ENCODE data around the gene HSPB9. TPM values are rescaled to one million over a fixed set of nuclear protein-coding genes. Genes with fewer than 3 reads are reported as not detected.

HSPB9 gene
- total RNA-seq, 1 donor: not detected

DNA sequence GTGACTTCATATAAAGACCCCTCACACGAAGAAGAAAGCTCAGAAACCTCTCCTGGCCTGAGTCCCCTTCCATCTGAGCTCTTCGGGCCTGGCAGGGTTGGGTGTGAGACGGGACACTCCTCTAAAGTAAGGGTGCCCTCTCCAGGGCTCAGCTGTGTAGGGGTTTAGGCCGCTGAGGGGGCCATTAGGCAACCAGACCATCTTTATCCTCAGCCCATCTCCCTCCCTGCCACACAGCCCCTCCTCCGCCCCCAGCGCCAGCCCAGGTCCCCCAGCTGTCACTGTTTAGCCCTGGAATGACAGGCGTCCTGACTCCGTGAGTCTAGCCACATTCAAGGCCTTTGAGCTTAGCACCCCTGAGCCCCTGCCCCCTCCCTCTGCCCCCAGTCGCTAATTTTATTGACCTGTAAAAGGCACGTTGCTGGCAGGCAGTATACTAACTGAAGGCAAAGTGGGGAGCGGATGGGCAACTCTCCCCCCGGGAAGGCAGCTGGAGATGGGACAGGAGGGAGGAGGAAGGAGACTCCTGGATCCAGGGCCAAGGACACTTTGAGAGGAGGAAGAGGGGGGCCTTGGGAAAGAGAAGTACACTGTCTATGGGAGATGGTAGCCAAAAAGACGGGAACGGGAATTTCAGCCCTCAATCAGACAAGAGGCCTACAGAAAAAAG, 23.7 kb upstream of the HSPB9 start:
- DNase-seq (ENCODE audit: low read depth in 2 of 3, low spot score in 2 of 3): peak in 1 of 3 donors; percentile 15

DNA sequence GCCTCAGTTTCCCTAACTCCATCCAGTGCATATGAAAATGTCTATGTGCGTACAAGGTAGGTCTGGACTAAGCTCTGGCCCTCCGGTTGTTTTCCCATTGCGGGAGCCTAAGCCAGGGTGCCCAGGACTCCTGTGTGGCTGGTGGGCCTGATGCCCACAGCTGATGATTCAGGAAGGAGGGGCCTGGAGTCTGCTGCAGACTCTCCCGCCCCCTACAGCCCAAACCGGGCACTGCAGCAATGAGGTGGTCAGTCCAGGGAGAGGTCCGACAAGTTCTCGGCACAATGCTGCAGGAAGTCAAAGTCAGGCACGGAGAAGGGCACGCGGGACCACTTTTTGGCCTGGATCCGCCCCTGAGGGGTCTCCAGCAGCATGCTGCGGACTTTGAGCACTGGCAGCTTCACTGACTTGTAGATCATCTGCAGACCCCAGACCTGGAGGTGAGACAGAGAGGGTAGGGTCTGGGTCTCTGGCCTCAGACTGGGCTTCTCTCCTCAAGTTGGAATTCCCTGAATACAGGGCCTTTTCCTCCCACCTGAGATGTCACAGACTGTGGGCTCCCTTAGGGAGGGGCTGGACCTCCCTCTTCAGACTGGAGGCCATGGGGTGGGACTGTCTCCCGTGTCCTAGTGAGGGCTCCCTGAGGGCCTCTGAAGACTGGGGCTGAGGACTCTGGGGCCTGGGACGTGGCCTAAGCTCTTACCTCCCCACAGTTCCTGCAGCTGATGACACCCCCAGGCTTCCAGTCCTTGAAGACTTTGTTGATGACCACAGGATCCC, 20.9 kb upstream of the HSPB9 start:
- peak in 2 of 3 donors; percentile 58 to 67 for DNase-seq (ENCODE audit: low read depth in 2 of 3, low spot score in 2 of 3)

DNA sequence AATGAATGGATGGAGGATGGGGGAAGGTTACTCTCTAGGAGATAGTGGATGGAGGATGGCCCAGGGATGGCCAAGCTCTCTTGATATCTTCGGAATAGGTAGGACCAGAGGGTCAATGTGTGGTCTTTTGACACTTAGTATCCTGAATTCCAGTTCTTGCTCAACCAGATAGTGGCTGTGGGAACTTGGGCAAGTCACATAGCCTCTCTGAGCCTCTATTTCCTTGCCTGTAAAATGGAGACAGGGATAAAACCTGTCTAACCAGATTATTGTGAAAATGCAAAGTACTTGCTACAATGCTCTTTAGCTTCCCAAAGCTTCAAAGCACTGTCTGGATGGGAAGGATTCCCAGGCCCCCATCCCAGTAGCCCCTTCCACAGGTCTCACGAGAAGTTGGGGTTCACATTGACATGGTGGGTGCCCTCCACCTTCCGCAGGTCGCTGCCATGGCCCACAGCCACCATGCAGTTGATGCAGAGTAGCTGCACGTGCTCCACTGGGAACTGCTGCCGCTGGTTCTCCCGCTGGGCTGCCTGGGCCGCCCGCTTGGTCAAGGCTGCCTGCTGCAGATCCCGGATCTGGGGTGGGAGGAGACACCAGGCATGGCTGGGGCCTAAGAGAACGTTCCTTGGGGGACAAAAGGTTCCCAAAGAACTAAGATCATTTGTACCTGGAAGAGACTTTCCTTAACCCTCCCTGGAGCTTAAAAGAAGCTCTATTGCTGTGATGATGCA, 19.2 kb upstream of the HSPB9 start:
- DNase-seq (ENCODE audit: low read depth in 2 of 3, low spot score in 2 of 3): no peak

- no peak for DNase-seq (ENCODE audit: low read depth in 2 of 3, low spot score in 2 of 3)
These were observed 18.3 kb upstream of the HSPB9 start for GRCh38 chr17:42104264-42104663.

DNA sequence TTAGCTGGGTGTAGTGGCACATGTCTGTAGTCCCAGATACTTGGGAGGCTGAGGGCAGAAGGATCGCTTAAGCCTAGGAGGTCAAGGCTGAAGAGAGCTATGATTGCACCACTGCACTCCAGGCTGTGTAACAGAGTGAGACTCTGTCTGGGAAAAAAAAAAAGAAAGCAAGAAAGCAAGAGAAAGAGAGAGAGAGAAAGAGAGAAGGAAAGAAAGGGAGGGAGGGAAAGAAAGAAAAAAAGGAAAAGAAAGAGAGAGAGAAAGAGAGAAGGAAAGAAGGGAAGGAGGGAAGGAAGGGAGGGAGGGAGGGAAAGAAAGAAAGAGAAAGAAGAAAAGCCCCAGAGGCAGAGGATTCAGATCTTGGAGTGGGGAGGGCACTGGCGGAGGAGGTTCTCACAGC, 16.6 kb upstream of the HSPB9 start:
- DNase-seq (ENCODE audit: low read depth in 2 of 3, low spot score in 2 of 3): no peak

GRCh38 chr17:42107124-42107523, 15.5 kb upstream of the HSPB9 start:
- DNase-seq (ENCODE audit: low read depth in 2 of 3, low spot score in 2 of 3): no peak

GRCh38 chr17:42107597-42108576, 14.7 kb upstream of the HSPB9 start:
- peak; percentile 65 to 92 (median 89) for DNase-seq (ENCODE audit: low read depth in 2 of 3, low spot score in 2 of 3)

- DNase-seq (ENCODE audit: low read depth in 2 of 3, low spot score in 2 of 3): no peak
These were observed 13.5 kb upstream of the HSPB9 start for GRCh38 chr17:42109086-42109485.

GRCh38 chr17:42110301-42111264, 12.0 kb upstream of the HSPB9 start:
- no peak for DNase-seq (ENCODE audit: low read depth in 2 of 3, low spot score in 2 of 3)

- no peak for DNase-seq (ENCODE audit: low read depth in 2 of 3, low spot score in 2 of 3)
These were observed 11.4 kb upstream of the HSPB9 start for GRCh38 chr17:42111265-42111636.

- DNase-seq (ENCODE audit: low read depth in 2 of 3, low spot score in 2 of 3): peak in 1 of 3 donors; percentile 20
These were observed 10.6 kb upstream of the HSPB9 start for GRCh38 chr17:42111871-42112551.

DNA sequence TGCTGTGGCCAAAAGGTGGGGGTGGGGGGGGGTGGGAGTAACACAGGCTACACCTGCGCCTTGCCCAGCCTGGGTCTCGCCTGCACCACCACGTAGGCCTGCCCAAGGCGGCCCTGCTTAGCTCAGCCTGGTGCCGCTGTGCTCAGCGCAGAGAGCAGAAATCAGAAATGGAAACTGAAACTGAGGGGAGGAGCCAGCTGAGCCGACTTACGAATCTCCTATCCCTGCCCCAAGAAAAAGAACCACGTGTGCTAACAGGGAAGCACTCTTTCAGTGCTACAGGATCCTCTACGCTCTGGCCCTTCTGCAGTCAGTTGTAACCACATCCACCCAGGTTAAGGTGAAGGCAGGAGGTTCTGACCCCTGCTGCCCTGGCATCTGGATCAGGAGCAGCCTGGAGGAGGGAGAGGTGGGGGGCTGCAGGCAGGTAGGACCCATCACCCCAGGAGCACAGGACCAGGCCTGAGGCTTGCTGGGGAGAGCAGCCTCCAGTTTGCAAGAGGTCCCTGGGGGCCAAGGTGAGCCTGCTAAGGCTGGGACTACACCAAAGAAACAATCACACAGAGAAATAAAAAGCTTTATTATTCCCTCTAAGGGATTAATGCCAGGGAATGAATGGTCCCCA, 9.9 kb upstream of the HSPB9 start, which contains the start of gene DHX58:
Gene DHX58, minus strand, starts transcription at position 163 of the 625 bp plus-strand sequence. CDS start 822 bp downstream, outside the sequence.
- peak; percentile 59 to 88 (median 85) for DNase-seq (ENCODE audit: low read depth in 2 of 3, low spot score in 2 of 3)

GRCh38 chr17:42113293-42114069, 9.1 kb upstream of the HSPB9 start:
- no peak for DNase-seq (ENCODE audit: low read depth in 2 of 3, low spot score in 2 of 3)

- DNase-seq (ENCODE audit: low read depth in 2 of 3, low spot score in 2 of 3): no peak
These were observed 8.5 kb upstream of the HSPB9 start for GRCh38 chr17:42114118-42114517.

GRCh38 chr17:42116705-42117396, 5.8 kb upstream of the HSPB9 start:
- DNase-seq (ENCODE audit: low read depth in 2 of 3, low spot score in 2 of 3): peak; percentile 64 to 92 (median 79)

- no peak for DNase-seq (ENCODE audit: low read depth in 2 of 3, low spot score in 2 of 3)
These were observed 5.0 kb upstream of the HSPB9 start for GRCh38 chr17:42117397-42118125.

Data from hematopoietic multipotent progenitor cell (in vitro differentiated cells).